ENCODE results near the gene ZNF43.

DNA sequence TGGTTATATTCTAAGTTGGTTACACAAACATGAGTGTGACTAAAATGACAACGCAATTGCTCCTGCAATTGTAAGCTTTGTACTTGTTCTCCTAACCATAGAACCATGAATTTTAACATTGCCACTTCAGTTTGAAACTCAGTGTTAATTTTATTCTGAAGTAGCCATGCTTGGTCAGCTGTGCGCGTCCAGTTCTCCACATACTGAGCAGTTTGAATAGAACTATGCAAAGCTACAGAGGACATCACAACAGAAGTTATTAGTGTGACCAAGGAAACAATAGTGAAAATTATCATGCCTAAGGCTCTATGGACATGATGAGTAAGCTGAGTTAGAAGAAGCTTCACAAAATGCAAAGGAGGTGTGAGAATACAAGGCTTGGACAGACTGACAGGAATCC lies 49.0 kb downstream of the ZNF43 start:
- TF ChIP-seq, protein P1, sequence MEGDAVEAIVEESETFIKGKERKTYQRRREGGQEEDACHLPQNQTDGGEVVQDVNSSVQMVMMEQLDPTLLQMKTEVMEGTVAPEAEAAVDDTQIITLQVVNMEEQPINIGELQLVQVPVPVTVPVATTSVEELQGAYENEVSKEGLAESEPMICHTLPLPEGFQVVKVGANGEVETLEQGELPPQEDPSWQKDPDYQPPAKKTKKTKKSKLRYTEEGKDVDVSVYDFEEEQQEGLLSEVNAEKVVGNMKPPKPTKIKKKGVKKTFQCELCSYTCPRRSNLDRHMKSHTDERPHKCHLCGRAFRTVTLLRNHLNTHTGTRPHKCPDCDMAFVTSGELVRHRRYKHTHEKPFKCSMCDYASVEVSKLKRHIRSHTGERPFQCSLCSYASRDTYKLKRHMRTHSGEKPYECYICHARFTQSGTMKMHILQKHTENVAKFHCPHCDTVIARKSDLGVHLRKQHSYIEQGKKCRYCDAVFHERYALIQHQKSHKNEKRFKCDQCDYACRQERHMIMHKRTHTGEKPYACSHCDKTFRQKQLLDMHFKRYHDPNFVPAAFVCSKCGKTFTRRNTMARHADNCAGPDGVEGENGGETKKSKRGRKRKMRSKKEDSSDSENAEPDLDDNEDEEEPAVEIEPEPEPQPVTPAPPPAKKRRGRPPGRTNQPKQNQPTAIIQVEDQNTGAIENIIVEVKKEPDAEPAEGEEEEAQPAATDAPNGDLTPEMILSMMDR (IDR thresholded peaks at IDR 0.05; ENCODE audit: borderline replicate concordance, extremely low read depth, low read length, poor library complexity, severe bottlenecking), result no peak
- no peak for TF ChIP-seq EZH2 (IDR thresholded peaks at IDR 0.05; ENCODE audit: borderline replicate concordance, low read depth, low read length, severe bottlenecking)

Data from DND-41 (cell line).